Neural cell (in vitro differentiated cells): ENCODE measurements around the gene KIF16B. TPM values are rescaled to one million over a fixed set of nuclear protein-coding genes. Genes with fewer than 3 reads are reported as not detected.

Experiments used
- H2AFZ ChIP-seq: fragments of 200-600, 300-800 bp; sonication (generic), shearing (Covaris generic); 2 replicates; pipeline ENCODE4 v1.6.0; 2014; ENCODE audit warnings: low read depth, mild to moderate bottlenecking, antibody characterized with exemption, low read length, moderate library complexity
- H3F3A ChIP-seq: fragments of 200-600 bp; shearing (Covaris generic); 2 replicates; pipeline ENCODE4 v1.6.1; 2016; ENCODE audit warnings: mild to moderate bottlenecking, moderate library complexity, mixed read lengths, antibody characterized with exemption, low read length; ENCODE audit not compliant: insufficient read depth, poor library complexity, severe bottlenecking
- H3K27ac ChIP-seq: fragments of 200-600, 300-800 bp; sonication (generic), shearing (Covaris generic); 2 replicates; pipeline ENCODE4 v1.5.1; 2014; ENCODE audit warnings: mild to moderate bottlenecking, low read length, moderate library complexity
- H3K27me3 ChIP-seq: fragments of 300-800, 200-600 bp; sonication (generic), shearing (Covaris generic); 2 replicates; pipeline ENCODE4 v1.6.0; 2014; ENCODE audit warnings: mild to moderate bottlenecking, low read depth, low read length, moderate library complexity; ENCODE audit not compliant: insufficient read depth
- H3K36me3 ChIP-seq: fragments of 300-800, 200-600 bp; sonication (generic), shearing (Covaris generic); 2 replicates; pipeline ENCODE4 v1.5.1; 2014; ENCODE audit warnings: mild to moderate bottlenecking, antibody characterized with exemption, low read length, moderate library complexity; ENCODE audit not compliant: insufficient read depth
- H3K4me2 ChIP-seq: fragments of 300-800, 200-600 bp; sonication (generic), shearing (Covaris generic); 2 replicates; pipeline ENCODE4 v1.6.0; 2014; ENCODE audit warnings: mild to moderate bottlenecking, low read length
- H3K4me3 ChIP-seq: fragments of 300-800, 200-600 bp; sonication (generic), shearing (Covaris generic); 2 replicates; pipeline ENCODE4 v1.5.1; 2014; ENCODE audit warnings: mild to moderate bottlenecking, low read length, moderate library complexity
- H3K79me2 ChIP-seq: fragments of 200-600 bp; shearing (Covaris generic); replicated peaks from 2 replicates; pipeline ENCODE4 v1.6.0; 2014; ENCODE audit warnings: mild to moderate bottlenecking, low read length, moderate library complexity; ENCODE audit not compliant: insufficient read depth
- H3K9ac ChIP-seq: fragments of 300-800, 200-600 bp; sonication (generic), shearing (Covaris generic); 2 replicates; pipeline ENCODE4 v1.6.1; 2016; ENCODE audit warnings: mild to moderate bottlenecking, low read length, mixed read lengths
- H3K9me2 ChIP-seq: fragments of 200-600 bp; shearing (Covaris generic); 2 replicates; pipeline ENCODE4 v1.6.1; 2016; ENCODE audit warnings: mild to moderate bottlenecking, low read length, mixed read lengths; ENCODE audit not compliant: insufficient read depth
- H3K9me3 ChIP-seq: fragments of 200-600, 300-800 bp; sonication (generic), shearing (Covaris generic); 2 replicates; pipeline ENCODE4 v1.6.1; 2016; ENCODE audit warnings: mild to moderate bottlenecking, mixed run types, low read length, moderate library complexity, mixed read lengths
- H4K20me1 ChIP-seq: fragments of 200-600 bp; shearing (Covaris generic); 2 replicates; pipeline ENCODE4 v1.6.1; 2016; ENCODE audit warnings: mild to moderate bottlenecking, mixed run types; ENCODE audit not compliant: insufficient read depth
- CTCF ChIP-seq: fragments of 450-650 bp; IDR thresholded peaks from 2 replicates; pipeline ENCODE4 v1.5.1; 2014; ENCODE audit warnings: antibody characterized with exemption, mild to moderate bottlenecking, moderate library complexity; ENCODE audit not compliant: poor library complexity, severe bottlenecking
- EP300 ChIP-seq: fragments of 450-650 bp; conservative IDR thresholded peaks from 2 replicates; pipeline ENCODE4 v1.6.1; 2014; ENCODE audit warnings: antibody characterized with exemption, mild to moderate bottlenecking, moderate library complexity; ENCODE audit not compliant: poor library complexity, severe bottlenecking
- EZH2 ChIP-seq: fragments of 200-600, 300-800 bp; shearing (Covaris generic), sonication (generic); IDR thresholded peaks from 2 replicates; pipeline ENCODE4 v1.6.1; 2014; ENCODE audit warnings: antibody characterized with exemption, low read length, borderline replicate concordance, mild to moderate bottlenecking; ENCODE audit not compliant: insufficient read depth, poor library complexity, severe bottlenecking
- MXI1 ChIP-seq: fragments of 450-650 bp; conservative IDR thresholded peaks from 2 replicates; pipeline ENCODE4 v1.6.1; 2014; ENCODE audit warnings: antibody characterized with exemption, mild to moderate bottlenecking; ENCODE audit not compliant: poor library complexity, severe bottlenecking
- POLR2AphosphoS5 ChIP-seq: IDR thresholded peaks from 2 replicates; pipeline ENCODE4 v1.6.1; 2012
- RAD21 ChIP-seq: fragments of 450-650 bp; conservative IDR thresholded peaks from 2 replicates; pipeline ENCODE4 v1.6.1; 2014; ENCODE audit warnings: antibody characterized with exemption, mild to moderate bottlenecking, moderate library complexity
- REST ChIP-seq: IDR thresholded peaks from 2 replicates; pipeline ENCODE4 v1.6.1; 2012; ENCODE audit warnings: borderline replicate concordance
- SMC3 ChIP-seq: fragments of 450-650 bp; conservative IDR thresholded peaks from 2 replicates; pipeline ENCODE4 v1.6.1; 2014; ENCODE audit warnings: antibody characterized with exemption, mild to moderate bottlenecking, moderate library complexity; ENCODE audit not compliant: poor library complexity
- TAF1 ChIP-seq: IDR thresholded peaks from 2 replicates; pipeline ENCODE4 v1.6.1; 2012; ENCODE audit warnings: low read depth
- polyA plus RNA-seq: library from polyadenylated mRNA; depleted of rRNA; stranded (reverse); fragments of >200 nt; gene quantifications from 2 replicates; pipeline ENCODE4 v1.2.3, GENCODE V29; 2014

The KIF16B gene
- polyA plus RNA-seq, 1 donor from 2014 or later, result 3.8 TPM

- Histone ChIP-seq H3F3A (no peaks in the 10 kb centered on the region), H3K79me2 (no peaks in the 10 kb centered on the region), H3K4me2 (no peak overlapping the region), H2AFZ (no peak overlapping the region), H3K4me3 (no peak overlapping the region), H3K27ac (no peak overlapping the region), H3K9me2 (no peaks in the 10 kb centered on the region), H3K36me3 (no peaks in the 10 kb centered on the region), H3K27me3 (no peaks in the 10 kb centered on the region), H3K9me3 (no peaks in the 10 kb centered on the region), H3K9ac (no peak overlapping the region), H4K20me1 (no peaks in the 10 kb centered on the region)
- TF ChIP-seq TAF1 (no peak), MXI1 (no peak), REST (no peak), CTCF (no peak), POLR2AphosphoS5 (no peak), SMC3 (no peak), EZH2 (no peak), EP300 (no peak), RAD21 (no peak)
Observed at GRCh38 chr20:16283307-16283706, 289.9 kb downstream of the KIF16B start.

- TF ChIP-seq MXI1 (no peak), REST (no peak), EZH2 (no peak), TAF1 (no peak)
- Histone ChIP-seq H3K27me3 (no peaks in the 10 kb centered on the region), H3K4me3 (no peak overlapping the region), H4K20me1 (no peaks in the 10 kb centered on the region), H3K4me2 (no peak overlapping the region), H3K9ac (no peak overlapping the region), H3K27ac (no peak overlapping the region), H3K9me2 (no peaks in the 10 kb centered on the region), H3K79me2 (no peaks in the 10 kb centered on the region), H3F3A (no peaks in the 10 kb centered on the region), H3K36me3 (no peaks in the 10 kb centered on the region), H2AFZ (no peak overlapping the region), H3K9me3 (no peaks in the 10 kb centered on the region)
Observed at GRCh38 chr20:16280219-16280618, 293.0 kb downstream of the KIF16B start.
